Ovary (tissue), 9 donors: ENCODE data around the gene ZMIZ2. TPM values are rescaled to one million over a fixed set of nuclear protein-coding genes. Genes with fewer than 3 reads are reported as not detected.

ENCODE experiments used
- DNase-seq, 5 donors: peaks; one replicate each; pipeline ENCODE4 v3.0.0-alpha.2; 2019 to 2020
- H3K27ac ChIP-seq, 2 donors: fragments of 200-600 bp; one replicate each; pipeline versions ENCODE4 v1.5.1 to v1.8.0; 2019 to 2022
- H3K27me3 ChIP-seq: fragments of 200-600 bp; one replicate; pipeline ENCODE4 v1.8.0; 2022
- H3K36me3 ChIP-seq: fragments of 200-600 bp; sonication (generic); one replicate; pipeline ENCODE4 v1.5.1; 2019
- H3K4me1 ChIP-seq: one replicate; pipeline ENCODE4 v1.8.1; 2013; ENCODE audit warnings: mild to moderate bottlenecking, moderate library complexity; ENCODE audit not compliant: insufficient read depth
- H3K4me3 ChIP-seq: fragments of 200-600 bp; sonication (generic); one replicate; pipeline ENCODE4 v1.5.1; 2017
- H3K9me3 ChIP-seq, 2 donors: fragments of 200-600 bp in 1 of 2; sonication (generic) in 1 of 2; one replicate each; pipeline versions ENCODE4 v1.5.1 to v1.8.1; 2013 to 2019; ENCODE audit warnings: mild to moderate bottlenecking in 1 of 2, moderate library complexity in 1 of 2
- CTCF ChIP-seq, 3 donors: fragments of 450-650 bp in 2 of 3; fragments of 200-600 bp in 1 of 3; IDR thresholded peaks; one replicate each; pipeline versions ENCODE4 v1.5.1 to v1.8.0; 2016 to 2022; ENCODE audit warnings: antibody characterized with exemption in 3 of 3, mild to moderate bottlenecking in 1 of 3
- EP300 ChIP-seq: sonication (generic); formaldehyde crosslinking; IDR thresholded peaks from one replicate; pipeline ENCODE4 v1.6.1; 2017; ENCODE audit warnings: antibody characterized with exemption
- POLR2A ChIP-seq: fragments of 450-650 bp; IDR thresholded peaks from one replicate; pipeline ENCODE4 v1.6.1; 2017; ENCODE audit warnings: antibody characterized with exemption, mild to moderate bottlenecking, moderate library complexity
- WGBS, 3 donors: extraction: QIAGEN DNeasy Blood & Tissue Kit in 1 of 3; methylation state at CpG; one replicate each; pipeline versions ENCODE4 v1.1.5 to v1.1.7; 2013 to 2017; 5-methylcytosine and 5-hydroxymethylcytosine counted together
- intact Hi-C, 4 donors: fragments of 100-400 bp; cut with DNase I; formaldehyde crosslinking; loops; one replicate each; pipeline versions ENCODE4 v1.11.0 to v1.15.1; 2022 to 2023
- polyA plus RNA-seq, 2 donors: library from polyadenylated mRNA; stranded (reverse); fragments of 200-250 nt in 1 of 2; fragments of 350-450 nt in 1 of 2; fragmentation: Illumina TruSeq in 1 of 2; extraction: RNeasy Lipid Tissue Mini Kit (QIAGEN cat#74804) in 1 of 2; gene quantifications; one replicate each; pipeline ENCODE4 v1.2.3, GENCODE V29; 2013 to 2014
- total RNA-seq, 7 donors: library from RNA; depleted of rRNA in 2 of 7; stranded (reverse); fragments of >200 nt in 2 of 7; fragmentation: NEBNext Ultra II Directional in 3 of 7; extraction: Animal tissue kit (Norgen Biotek cat#: 25700) in 3 of 7; gene quantifications; one replicate each; pipeline versions ENCODE4 v1.1.0 to v1.2.4, GENCODE V29; 2016 to 2023
- donor health status: DM: no; HTN: no; CAD: no; lungs with moderate emphysema.
- donor health status: DM: no; HTN: no; CAD: no.
- donor health status: Bipolar disorder and iron deficiency.
- donor health status: DM: yes; HTN: yes; CAD: no.
- donor health status: DM: no; HTN: no; CAD: no.
- donor health status: DM: yes; HTN: yes; CAD: no.

Gene ZMIZ2
- total and polyA plus RNA-seq, 9 donors: 12.7 to 85.5 (median 68.5) TPM

- intact Hi-C loops: no loop called here
- Histone ChIP-seq H3K4me3 (no peak overlapping the region), H3K4me1 (peaks cover 14% of the 10 kb centered on the region), H3K27me3 (no peaks in the 10 kb centered on the region), H3K27ac (no peak overlapping the region), H3K9me3 (no peaks in the 10 kb centered on the region), H3K36me3 (no peaks in the 10 kb centered on the region)
- TF ChIP-seq CTCF (IDR thresholded peaks at IDR 0.05): no peak
- 73 to 86% (median 80%) methylated on average over 17 of the region's 17 CpGs for WGBS, 3 donors
- no peak for DNase-seq
Observed at GRCh38 chr7:44765579-44766415, 17.1 kb downstream of the ZMIZ2 start.

GRCh38 chr7:44766416-44766801 lies 17.8 kb downstream of the ZMIZ2 start:
- peaks cover 14% of the 10 kb centered on the region for H3K4me1 ChIP-seq
- H3K27ac ChIP-seq: no peak overlapping the region
- no peak for DNase-seq
- no peak overlapping the region for H3K4me3 ChIP-seq
- H3K27me3 ChIP-seq: no peaks in the 10 kb centered on the region
- H3K9me3 ChIP-seq: no peaks in the 10 kb centered on the region
- TF ChIP-seq CTCF (IDR thresholded peaks at IDR 0.05): no peak
- no peak for TF ChIP-seq EP300
- no peak for TF ChIP-seq POLR2A
- H3K36me3 ChIP-seq: no peaks in the 10 kb centered on the region
- intact Hi-C loops: no loop called here
- WGBS, 3 donors: 70 to 76% (median 73%) methylated on average over 11 of the region's 11 CpGs

- Histone ChIP-seq H3K27me3 (no peaks in the 10 kb centered on the region), H3K36me3 (no peaks in the 10 kb centered on the region), H3K27ac (peak overlapping the region; percentile 5 to 73), H3K9me3 (no peaks in the 10 kb centered on the region), H3K4me3 (no peak overlapping the region), H3K4me1 (peaks cover 12% of the 10 kb centered on the region)
- 37 to 45% (median 44%) methylated on average over 19 of the region's 19 CpGs for WGBS, 3 donors
- no peak for DNase-seq
- intact Hi-C loops: no loop called here
- TF ChIP-seq POLR2A (no peak), CTCF (IDR thresholded peaks at IDR 0.05) (no peak), EP300 (no peak)
Observed at GRCh38 chr7:44767134-44767911, 18.7 kb downstream of the ZMIZ2 start.

- intact Hi-C loops: loop anchor here in 1 of 4 donors (2.0 kb wide), 1 partner anchor 17 kb away; no protein-coding TSS in a partner anchor
- DNase-seq: peak; percentile 79 to 86 (median 83)
- TF ChIP-seq EP300 (no peak), CTCF (IDR thresholded peaks at IDR 0.05) (no peak), POLR2A (no peak)
- Histone ChIP-seq H3K4me3 (no peak overlapping the region), H3K36me3 (no peaks in the 10 kb centered on the region), H3K27me3 (no peaks in the 10 kb centered on the region), H3K27ac (peak overlapping the region; percentile 5 to 73), H3K9me3 (no peaks in the 10 kb centered on the region), H3K4me1 (peaks cover 12% of the 10 kb centered on the region)
- WGBS, 3 donors: 10 to 14% (median 11%) methylated on average over 11 to 12 of the region's 12 CpGs
Observed at GRCh38 chr7:44767912-44768627, 19.4 kb downstream of the ZMIZ2 start.
